ENCODE results near the gene CLCN7.
A peak's percentile ranks its signal among the peaks of the same experiment; 100 is the strongest.

The CLCN7 gene

GRCh38 chr16:1429631-1430030 lies 45.2 kb downstream of the CLCN7 start:
- TF ChIP-seq CTCF (conservative IDR thresholded peaks at IDR 0.05) = no peak
- no peak for TF ChIP-seq ZFX (IDR thresholded peaks at IDR 0.05)
- peak overlapping the region; percentile 76; the same call in 1 of the 2 replicates for H3K27ac ChIP-seq

- H3K27ac ChIP-seq = no peak overlapping the region; the same call in 1 of the 2 replicates
- TF ChIP-seq ZFX (IDR thresholded peaks at IDR 0.05) (no peak), CTCF (conservative IDR thresholded peaks at IDR 0.05) (no peak)
Measured at GRCh38 chr16:1429012-1429411, 45.8 kb downstream of the CLCN7 start.

GRCh38 chr16:1428511-1428910 lies 46.3 kb downstream of the CLCN7 start:
- no peak overlapping the region; the same call in 1 of the 2 replicates for H3K27ac ChIP-seq
- TF ChIP-seq ZFX (IDR thresholded peaks at IDR 0.05) (no peak), CTCF (conservative IDR thresholded peaks at IDR 0.05) (no peak; the same call in 1 of the 2 replicates)

- no peak for TF ChIP-seq CTCF (conservative IDR thresholded peaks at IDR 0.05)
- no peak for TF ChIP-seq ZFX (IDR thresholded peaks at IDR 0.05)
- H3K27ac ChIP-seq = no peak overlapping the region; the same call in 1 of the 2 replicates
Measured at GRCh38 chr16:1427473-1428461, 47.1 kb downstream of the CLCN7 start.

GRCh38 chr16:1426734-1427471 lies 47.9 kb downstream of the CLCN7 start:
- H3K27ac ChIP-seq = no peak overlapping the region
- no peak for TF ChIP-seq ZFX (IDR thresholded peaks at IDR 0.05)
- no peak for TF ChIP-seq CTCF (conservative IDR thresholded peaks at IDR 0.05)

- TF ChIP-seq ZFX (IDR thresholded peaks at IDR 0.05) (no peak), CTCF (conservative IDR thresholded peaks at IDR 0.05) (no peak)
- no peak overlapping the region; the same call in 1 of the 2 replicates for H3K27ac ChIP-seq
Measured at GRCh38 chr16:1425616-1426370, 49.0 kb downstream of the CLCN7 start.

Measured in C4-2B (cell line).